GM12891 (cell line): Measurements from ENCODE around the gene RASA3.

Experiments used
- POLR2A ChIP-seq: IDR thresholded peaks from 2 replicates; pipeline ENCODE4 v1.6.1; 2011; ENCODE audit warnings: low read depth, low read length, control low read depth
- POU2F2 ChIP-seq: IDR thresholded peaks from 2 replicates; pipeline ENCODE4 v1.6.1; 2011; ENCODE audit warnings: low read depth, mild to moderate bottlenecking, control low read depth, low read length, moderate library complexity
- TAF1 ChIP-seq: IDR thresholded peaks from 2 replicates; pipeline ENCODE4 v1.6.1; 2011; ENCODE audit warnings: low read depth, low read length, control low read depth

- TF ChIP-seq POLR2A (no peak), TAF1 (no peak), POU2F2 (no peak)
Observed at GRCh38 chr13:113972451-113973217, 159.8 kb downstream of the RASA3 start.
